CD4-positive, alpha-beta memory T cell (primary cell): Measurements from ENCODE around the gene PABPC1L. TPM values are rescaled to one million over a fixed set of nuclear protein-coding genes. Genes with fewer than 3 reads are reported as not detected.
A peak's percentile ranks its signal among the peaks of the same experiment; 100 is the strongest.

Experiments used
- CTCF ChIA-PET: fragments of 350-600 bp; sonication (Branson Sonifier 250); formaldehyde crosslinking; loops from one replicate; lab custom pipeline; 2021; ENCODE audit warnings: inconsistent platforms; ENCODE audit not compliant: partially characterized antibody; lab: Charles Lee
- POLR2A ChIA-PET: fragments of 350-600 bp; sonication (Branson Sonifier 250); formaldehyde crosslinking; loops from one replicate; lab custom pipeline; 2021; ENCODE audit not compliant: partially characterized antibody; lab: Charles Lee
- DNase-seq, 5 donors: peaks; one replicate each; pipeline versions ENCODE4 v3.0.0 to v3.0.0-alpha.2; 2020 to 2022; ENCODE audit warnings: mixed read lengths in 1 of 5
- H3K27ac ChIP-seq: one replicate; pipeline ENCODE4 v1.7.0; 2013; ENCODE audit warnings: low read depth, low read length
- H3K27me3 ChIP-seq: 2 replicates; pipeline ENCODE4 v1.7.0; 2013; ENCODE audit warnings: mild to moderate bottlenecking, low read length, moderate library complexity; ENCODE audit not compliant: insufficient read depth
- H3K36me3 ChIP-seq: 2 replicates; pipeline ENCODE4 v1.7.0; 2013; ENCODE audit warnings: mild to moderate bottlenecking, low read length, moderate library complexity; ENCODE audit not compliant: insufficient read depth
- H3K4me1 ChIP-seq: 2 replicates; pipeline ENCODE4 v1.7.0; 2013; ENCODE audit warnings: mild to moderate bottlenecking, low read length, moderate library complexity; ENCODE audit not compliant: insufficient read depth
- H3K4me3 ChIP-seq, 2 donors: one replicate each; pipeline ENCODE4 v1.7.0; 2013; ENCODE audit warnings: low read length in 2 of 2, mild to moderate bottlenecking in 1 of 2
- H3K9me3 ChIP-seq, 2 donors: one replicate each; pipeline ENCODE4 v1.7.0; 2013; ENCODE audit warnings: low read length in 2 of 2, control low read depth in 1 of 2; ENCODE audit not compliant: control insufficient read depth in 1 of 2
- H3K27ac Mint-ChIP-seq, 7 donors: one replicate each; pipeline ENCODE4 v1.8.0; 2020 to 2021; ENCODE audit warnings: mixed read lengths in 7 of 7, mild to moderate bottlenecking in 6 of 7, inconsistent platforms in 3 of 7, moderate library complexity in 3 of 7
- H3K27me3 Mint-ChIP-seq, 2 donors: one replicate each; pipeline ENCODE4 v1.8.0; 2020 to 2021; ENCODE audit warnings: mixed read lengths in 2 of 2
- H3K36me3 Mint-ChIP-seq, 2 donors: one replicate each; pipeline ENCODE4 v1.8.0; 2020 to 2021; ENCODE audit warnings: mixed read lengths in 2 of 2, inconsistent platforms in 1 of 2, mild to moderate bottlenecking in 1 of 2
- H3K4me1 Mint-ChIP-seq, 4 donors: one replicate each; pipeline ENCODE4 v1.8.0; 2020 to 2021; ENCODE audit warnings: mixed read lengths in 4 of 4, mild to moderate bottlenecking in 1 of 4
- H3K4me3 Mint-ChIP-seq, 8 donors: one replicate each; pipeline ENCODE4 v1.8.0; 2020 to 2021; ENCODE audit warnings: mixed read lengths in 8 of 8, mild to moderate bottlenecking in 7 of 8, moderate library complexity in 6 of 8, inconsistent platforms in 3 of 8
- H3K9me3 Mint-ChIP-seq, 8 donors: one replicate each; pipeline ENCODE4 v1.8.0; 2020 to 2021; ENCODE audit warnings: mixed read lengths in 8 of 8, mild to moderate bottlenecking in 5 of 8, inconsistent platforms in 3 of 8, moderate library complexity in 1 of 8
- intact Hi-C: fragments of 100-400 bp; cut with micrococcal nuclease; formaldehyde crosslinking; loops from one replicate; pipeline ENCODE4 v1.15.1; 2023
- polyA plus RNA-seq, 2 donors: library from polyadenylated mRNA; unstranded; fragments of 300-500 nt; fragmentation: Illumina TruSeq; gene quantifications; one replicate each; pipeline ENCODE4 v1.2.3, GENCODE V29; 2021
- total RNA-seq, 2 experiments: library from RNA; stranded (reverse); gene quantifications; one replicate each; pipeline ENCODE4 v1.2.3, GENCODE V29; 2021

Gene PABPC1L
- total and polyA plus RNA-seq, 4 experiments from 2014 or later: 0.42 to 50.0 (median 46.5) TPM; not detected in 1

GRCh38 chr20:44967207-44967807 is 57.4 kb downstream of the PABPC1L start:
- peaks cover 39% of the 10 kb centered on the region for H3K4me1 ChIP-seq
- Mint-ChIP-seq H3K36me3 (peaks cover 15 to 52% of the 10 kb centered on the region in 2 donors), H3K4me1 (peaks cover 31 to 75% (median 42%) of the 10 kb centered on the region in 4 donors), H3K27me3 (no peaks in the 10 kb centered on the region), H3K4me3 (peak overlapping the region; percentile 93 to 100 (median 98)), H3K9me3 (peaks cover 0 to 2% (median 0%) of the 10 kb centered on the region in 8 donors), H3K27ac (peak overlapping the region; percentile 89 to 96 (median 91))
- no peaks in the 10 kb centered on the region for H3K27me3 ChIP-seq
- DNase-seq: peak; percentile 52 to 70 (median 60)
- ChIA-PET CTCF (interaction anchor here (1.0 to 7.5 kb wide), 7 partner anchors 9 to 129 kb away, joined by 3 to 63 read pairs (median 8); no protein-coding TSS in a partner anchor), POLR2A (interaction anchor here (1.0 to 8.4 kb wide), 22 partner anchors 9 to 406 kb away, joined by 3 to 246 read pairs (median 6); partner anchors contain the start of gene YWHAB)
- peak overlapping the region; percentile 89 for H3K27ac ChIP-seq
- peak overlapping the region; percentile 87 to 96 for H3K4me3 ChIP-seq
- no peaks in the 10 kb centered on the region for H3K36me3 ChIP-seq
- intact Hi-C loops: loop anchor here (2.0 to 10.0 kb wide), 7 partner anchors 43 to 753 kb away; partner anchors contain the start of genes KCNK15, OSER1 and SYS1
- no peaks in the 10 kb centered on the region for H3K9me3 ChIP-seq

DNA sequence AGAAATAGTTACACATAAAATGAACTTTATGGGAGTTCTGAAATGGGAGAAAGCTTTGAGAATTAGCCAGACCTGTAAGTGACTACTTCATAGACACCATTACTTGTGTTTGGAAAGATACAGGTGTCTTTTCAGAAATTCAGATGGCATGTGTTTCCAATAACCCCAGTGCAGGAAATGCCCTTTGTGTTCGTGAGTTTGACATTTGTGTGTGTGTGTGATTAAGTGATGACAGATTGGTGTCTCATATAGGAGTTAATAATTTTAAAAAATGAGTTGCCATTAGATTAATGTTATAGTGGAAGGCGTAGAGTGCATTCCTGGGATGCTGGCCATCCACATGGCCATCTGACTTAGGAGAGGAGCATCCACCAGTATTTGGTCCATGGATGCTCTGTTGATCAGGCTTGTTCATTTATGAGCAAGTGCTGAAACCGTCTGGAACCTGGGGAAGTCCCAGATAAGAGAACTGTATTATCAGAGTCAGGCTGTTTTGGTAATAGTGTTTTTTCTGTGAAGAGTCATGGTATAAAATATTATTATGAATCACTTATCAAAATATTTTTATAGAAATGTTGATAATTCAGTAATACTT is 59.5 kb downstream of the PABPC1L start:
- H3K4me1 ChIP-seq: peaks cover 58% of the 10 kb centered on the region
- DNase-seq: peak in 2 of 5 donors; percentile 33 to 66
- peaks cover 15% of the 10 kb centered on the region for H3K36me3 ChIP-seq
- peaks cover 33 to 67% of the 10 kb centered on the region in 2 donors for H3K36me3 Mint-ChIP-seq
- H3K9me3 Mint-ChIP-seq: peaks cover 0 to 2% (median 0%) of the 10 kb centered on the region in 8 donors
- H3K27me3 ChIP-seq: no peaks in the 10 kb centered on the region
- ChIA-PET POLR2A (interaction anchor here (0.6 to 8.4 kb wide), 5 partner anchors 8 to 51 kb away, joined by 3 to 246 read pairs (median 34); partner anchors contain the start of gene TOMM34), CTCF (interaction anchor here (0.9 to 7.5 kb wide), 2 partner anchors 9 kb away, joined by 5 to 63 read pairs; no protein-coding TSS in a partner anchor)
- H3K27ac Mint-ChIP-seq: peak overlapping the region; percentile 89 to 96 (median 91)
- intact Hi-C loops: loop anchor here (5.0 to 10.0 kb wide), 4 partner anchors 222 to 755 kb away; partner anchors contain the start of genes KCNK15, OSER1 and SYS1
- H3K4me3 Mint-ChIP-seq: peak overlapping the region; percentile 93 to 100 (median 98)
- H3K27me3 Mint-ChIP-seq: no peaks in the 10 kb centered on the region
- H3K27ac ChIP-seq: peak overlapping the region; percentile 89
- peak overlapping the region; percentile 87 to 96 for H3K4me3 ChIP-seq
- H3K4me1 Mint-ChIP-seq: peaks cover 36 to 85% (median 56%) of the 10 kb centered on the region in 4 donors
- no peaks in the 10 kb centered on the region for H3K9me3 ChIP-seq

DNA sequence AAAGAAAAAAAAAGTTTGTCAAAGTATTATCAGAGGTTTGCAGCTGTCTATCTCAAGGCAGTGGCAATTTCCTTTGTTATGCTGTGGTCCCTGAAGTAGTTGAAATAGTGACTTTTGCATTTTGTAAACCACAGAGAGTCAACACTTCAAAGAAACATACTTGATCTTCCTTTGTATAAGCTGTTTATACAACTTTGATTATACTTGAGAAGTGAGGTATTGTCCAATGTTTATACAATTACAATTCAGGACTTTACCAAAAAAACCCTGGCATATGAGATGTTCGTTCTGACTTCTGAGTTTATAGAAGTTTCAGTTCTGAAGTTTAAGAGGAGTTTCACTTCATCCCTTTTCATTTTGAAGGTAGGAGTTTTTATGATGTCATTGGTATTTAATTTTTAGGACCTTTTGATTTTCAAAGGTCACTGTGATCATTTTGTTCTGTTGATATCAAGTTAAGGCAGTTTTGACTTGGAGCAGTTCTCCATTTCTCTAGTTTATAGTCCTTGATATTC is 60.4 kb downstream of the PABPC1L start:
- ChIA-PET CTCF (interaction anchor here (0.9 to 2.6 kb wide), 7 partner anchors 8 to 324 kb away, joined by 3 to 14 read pairs (median 4); partner anchors contain the start of gene TOMM34), POLR2A (interaction anchor here (0.6 to 8.4 kb wide), 11 partner anchors 7 to 326 kb away, joined by 3 to 246 read pairs (median 7); partner anchors contain the start of genes TOMM34 and YWHAB)
- Mint-ChIP-seq H3K4me1 (peaks cover 44 to 91% (median 62%) of the 10 kb centered on the region in 4 donors), H3K36me3 (peaks cover 42 to 76% of the 10 kb centered on the region in 2 donors), H3K27ac (peak overlapping the region; percentile 89 to 96 (median 91)), H3K4me3 (peak overlapping the region; percentile 81 to 100 (median 97)), H3K27me3 (no peaks in the 10 kb centered on the region), H3K9me3 (peaks cover 0 to 2% (median 0%) of the 10 kb centered on the region in 8 donors)
- Histone ChIP-seq H3K36me3 (peaks cover 24% of the 10 kb centered on the region), H3K27me3 (no peaks in the 10 kb centered on the region), H3K27ac (peak overlapping the region; percentile 62), H3K4me3 (peak overlapping the region; percentile 5), H3K9me3 (no peaks in the 10 kb centered on the region), H3K4me1 (peaks cover 64% of the 10 kb centered on the region)
- DNase-seq: peak; percentile 48 to 58 (median 51)
- intact Hi-C loops: no loop called here

- H3K36me3 Mint-ChIP-seq: peaks cover 58 to 75% of the 10 kb centered on the region in 2 donors
Observed at GRCh38 chr20:44973053-44973452, 63.2 kb downstream of the PABPC1L start.

GRCh38 chr20:44976698-44977097 is 66.8 kb downstream of the PABPC1L start:
- ChIA-PET POLR2A (interaction anchor here (1.7 to 7.8 kb wide), 5 partner anchors 8 to 91 kb away, joined by 5 to 246 read pairs (median 6); partner anchors contain the start of genes STK4, TOMM34 and YWHAB), CTCF (interaction anchor here (3.6 to 8.4 kb wide), 2 partner anchors 11 to 20 kb away, joined by 12 to 63 read pairs; partner anchors contain the start of gene STK4)
- Histone ChIP-seq H3K9me3 (no peaks in the 10 kb centered on the region), H3K36me3 (peaks cover 54% of the 10 kb centered on the region), H3K4me3 (no peak overlapping the region), H3K4me1 (peaks cover 96% of the 10 kb centered on the region), H3K27me3 (no peaks in the 10 kb centered on the region), H3K27ac (peak overlapping the region; percentile 20)
- Mint-ChIP-seq H3K36me3 (peaks cover 59 to 74% of the 10 kb centered on the region in 2 donors), H3K9me3 (no peaks in the 10 kb centered on the region), H3K27ac (peak overlapping the region; percentile 39 to 99 (median 97)), H3K4me3 (peak overlapping the region in 3 of 8 donors; percentile 53 to 91 (median 82)), H3K27me3 (no peaks in the 10 kb centered on the region), H3K4me1 (peaks cover 65 to 94% (median 79%) of the 10 kb centered on the region in 4 donors)
- DNase-seq: no peak
- intact Hi-C loops: no loop called here

More at GRCh38 chr20:44973053-44973452, 63.2 kb downstream of the PABPC1L start:
- peak overlapping the region; percentile 36 to 89 (median 69) for H3K27ac Mint-ChIP-seq
- H3K9me3 Mint-ChIP-seq: no peaks in the 10 kb centered on the region
- Histone ChIP-seq H3K4me3 (no peak overlapping the region), H3K4me1 (peaks cover 84% of the 10 kb centered on the region), H3K36me3 (peaks cover 36% of the 10 kb centered on the region), H3K27ac (no peak overlapping the region), H3K9me3 (no peaks in the 10 kb centered on the region), H3K27me3 (no peaks in the 10 kb centered on the region)
- H3K4me3 Mint-ChIP-seq: peak overlapping the region in 6 of 8 donors; percentile 49 to 75 (median 65)
- H3K4me1 Mint-ChIP-seq: peaks cover 63 to 92% (median 81%) of the 10 kb centered on the region in 4 donors
- no peaks in the 10 kb centered on the region for H3K27me3 Mint-ChIP-seq
- intact Hi-C loops: no loop called here
- DNase-seq: no peak
- CTCF ChIA-PET: interaction anchor here (3.1 kb wide), 1 partner anchor 38 kb away, joined by 10 read pairs; no protein-coding TSS in a partner anchor
- POLR2A ChIA-PET: no interaction called here

GRCh38 chr20:44979090-44979621 is 69.3 kb downstream of the PABPC1L start:
- Histone ChIP-seq H3K27me3 (no peaks in the 10 kb centered on the region), H3K9me3 (no peaks in the 10 kb centered on the region), H3K27ac (peak overlapping the region; percentile 84), H3K36me3 (peaks cover 60% of the 10 kb centered on the region), H3K4me3 (peak overlapping the region; percentile 11 to 33), H3K4me1 (peaks cover 98% of the 10 kb centered on the region)
- Mint-ChIP-seq H3K9me3 (peaks cover 0 to 2% (median 0%) of the 10 kb centered on the region in 8 donors), H3K4me3 (peak overlapping the region; percentile 67 to 91 (median 83)), H3K4me1 (peaks cover 65 to 94% (median 80%) of the 10 kb centered on the region in 4 donors), H3K36me3 (peaks cover 62 to 75% of the 10 kb centered on the region in 2 donors), H3K27ac (peak overlapping the region; percentile 92 to 99 (median 97)), H3K27me3 (no peaks in the 10 kb centered on the region)
- DNase-seq: peak; percentile 86 to 94 (median 88)
- ChIA-PET CTCF (interaction anchor here (0.9 to 8.4 kb wide), 7 partner anchors 9 to 117 kb away, joined by 3 to 63 read pairs (median 5); partner anchors contain the start of genes STK4 and TOMM34), POLR2A (interaction anchor here (1.0 to 7.8 kb wide), 14 partner anchors 10 to 94 kb away, joined by 3 to 246 read pairs (median 4); partner anchors contain the start of genes PABPC1L, STK4, TOMM34 and YWHAB)
- intact Hi-C loops: loop anchor here (1.0 to 2.0 kb wide), 3 partner anchors 10 to 18 kb away; partner anchors contain the start of genes STK4 and TOMM34
